D721Med (cell line): ENCODE measurements around the gene SLC25A21.
"Not testable (repeated sequence)": the region's sequence is repeated elsewhere in the genome, so short reads cannot be mapped to it uniquely, and the experiment has no call there.

Experiments
- DNase-seq: peaks from one replicate; pipeline ENCODE4 v3.0.0; 2011; ENCODE audit warnings: low spot score; ENCODE audit not compliant: insufficient read length
- FAIRE-seq: peaks from 2 replicates; lab custom pipeline; 2011; peaks lifted over from hg19 to GRCh38; lab: Jason Lieb, UNC
- CTCF ChIP-seq: IDR thresholded peaks from 2 replicates; pipeline ENCODE4 v1.5.1; 2012; ENCODE audit warnings: mild to moderate bottlenecking, control low read depth; ENCODE audit not compliant: insufficient read depth; ENCODE audit errors: missing control alignments

The SLC25A21 gene

GRCh38 chr14:37167151-37168047 lies 5.0 kb downstream of the SLC25A21 start:
- FAIRE-seq (no peak), DNase-seq (no peak)
- no peak for TF ChIP-seq CTCF

GRCh38 chr14:37165794-37166193 lies 6.6 kb downstream of the SLC25A21 start:
- FAIRE-seq = no peak
- DNase-seq = no peak
- no peak for TF ChIP-seq CTCF

- not testable (repeated sequence) for FAIRE-seq
Measured at GRCh38 chr14:37162307-37162706, 10.1 kb downstream of the SLC25A21 start.

GRCh38 chr14:37157987-37158386 lies 14.4 kb downstream of the SLC25A21 start:
- no peak for FAIRE-seq
- no peak for DNase-seq
- TF ChIP-seq CTCF = no peak

More at GRCh38 chr14:37162307-37162706, 10.1 kb downstream of the SLC25A21 start:
- DNase-seq = not testable (repeated sequence)

DNA sequence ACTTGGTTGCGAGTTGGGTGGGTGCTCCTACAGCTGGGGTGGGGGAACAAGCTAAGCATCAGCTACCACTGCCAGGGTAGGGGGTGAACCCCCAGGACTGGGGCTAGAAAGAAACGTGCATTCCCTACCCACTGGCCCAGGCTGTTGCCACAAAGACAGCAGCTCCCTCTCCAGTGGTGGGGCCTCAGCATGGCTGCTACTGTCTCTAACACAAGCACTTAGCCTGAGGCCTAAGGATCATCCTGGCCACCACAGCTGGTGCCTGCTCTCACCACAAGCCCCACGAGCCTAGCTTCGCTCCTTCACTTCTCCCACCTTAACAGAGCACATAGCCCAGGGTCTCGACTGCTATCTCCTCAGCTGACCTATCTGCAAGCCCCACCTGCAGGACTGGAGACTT lies 18.9 kb downstream of the SLC25A21 start:
- no peak for TF ChIP-seq CTCF
- FAIRE-seq (no peak), DNase-seq (no peak)

DNA sequence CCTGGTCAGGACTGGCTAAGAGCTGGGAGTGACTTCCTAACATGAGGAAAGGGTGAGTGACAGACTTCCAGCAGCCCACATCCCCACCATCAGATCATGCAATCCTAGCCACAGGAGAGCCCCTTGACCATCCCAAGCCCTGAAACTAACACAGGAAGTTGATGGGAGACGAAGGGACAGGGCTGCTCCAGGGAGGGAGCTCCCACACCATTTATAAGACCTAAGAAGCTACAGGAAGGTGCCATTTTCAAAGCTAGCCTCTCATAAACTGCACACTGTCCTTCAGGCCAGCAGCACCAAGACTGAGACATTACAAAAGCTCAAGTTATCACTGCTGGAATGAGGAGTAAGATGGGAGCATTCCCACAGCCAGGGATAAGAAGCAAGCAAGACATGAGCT lies 19.4 kb downstream of the SLC25A21 start:
- DNase-seq (no peak), FAIRE-seq (no peak)
- no peak for TF ChIP-seq CTCF

- peak; percentile 70 for TF ChIP-seq CTCF
- DNase-seq (no peak), FAIRE-seq (no peak)
Measured at GRCh38 chr14:37150414-37150813, 22.0 kb downstream of the SLC25A21 start.
